CMK (cell line): ENCODE results near the gene GALNT9.
"Not testable (repeated sequence)": the region's sequence is repeated elsewhere in the genome, so short reads cannot be mapped to it uniquely, and the experiment has no call there.

ENCODE experiments used
- DNase-seq: peaks from one replicate; pipeline ENCODE4 v3.0.0-alpha.2; 2010; ENCODE audit warnings: low read depth

Gene GALNT9

GRCh38 chr12:132312516-132312915, 16.9 kb downstream of the GALNT9 start:
- DNase-seq, result no peak

- no peak for DNase-seq
Observed at GRCh38 chr12:132311201-132311915, 18.0 kb downstream of the GALNT9 start.

- no peak for DNase-seq
Observed at GRCh38 chr12:132310181-132311040, 19.0 kb downstream of the GALNT9 start.

GRCh38 chr12:132309596-132310086, 19.7 kb downstream of the GALNT9 start:
- no peak for DNase-seq

- DNase-seq, result no peak
Observed at GRCh38 chr12:132308853-132309595, 20.4 kb downstream of the GALNT9 start.

GRCh38 chr12:132307976-132308852, 21.2 kb downstream of the GALNT9 start:
- DNase-seq, result no peak

- no peak for DNase-seq
Observed at GRCh38 chr12:132306885-132307191, 22.6 kb downstream of the GALNT9 start.

GRCh38 chr12:132305991-132306884, 23.2 kb downstream of the GALNT9 start:
- no peak for DNase-seq

- no peak for DNase-seq
Observed at GRCh38 chr12:132305560-132305966, 23.8 kb downstream of the GALNT9 start.

- not testable (repeated sequence) for DNase-seq
Observed at GRCh38 chr12:132304866-132305265, 24.5 kb downstream of the GALNT9 start.

- DNase-seq, result not testable (repeated sequence)
Observed at GRCh38 chr12:132303853-132304373, 25.5 kb downstream of the GALNT9 start.

- no peak for DNase-seq
Observed at GRCh38 chr12:132302466-132303358, 26.7 kb downstream of the GALNT9 start.

- no peak for DNase-seq
Observed at GRCh38 chr12:132300789-132301722, 28.3 kb downstream of the GALNT9 start.

- no peak for DNase-seq
Observed at GRCh38 chr12:132296063-132296462, 33.3 kb downstream of the GALNT9 start.

GRCh38 chr12:132295561-132295960, 33.8 kb downstream of the GALNT9 start:
- not testable (repeated sequence) for DNase-seq

GRCh38 chr12:132295101-132295526, 34.3 kb downstream of the GALNT9 start:
- no peak for DNase-seq

GRCh38 chr12:132294121-132295034, 35.0 kb downstream of the GALNT9 start:
- DNase-seq, result no peak
